GM18873 (cell line): ENCODE data around the gene ZC3H7B.

Experiments used
- ATAC-seq: cut with Tn5 transposase; IDR thresholded peaks from one replicate; pipeline ENCODE4 v1.9.1; 2021; ENCODE audit warnings: mild to moderate bottlenecking, moderate library complexity, moderate number of reproducible peaks; ENCODE audit not compliant: unreplicated experiment, low FRiP score

ZC3H7B gene

DNA sequence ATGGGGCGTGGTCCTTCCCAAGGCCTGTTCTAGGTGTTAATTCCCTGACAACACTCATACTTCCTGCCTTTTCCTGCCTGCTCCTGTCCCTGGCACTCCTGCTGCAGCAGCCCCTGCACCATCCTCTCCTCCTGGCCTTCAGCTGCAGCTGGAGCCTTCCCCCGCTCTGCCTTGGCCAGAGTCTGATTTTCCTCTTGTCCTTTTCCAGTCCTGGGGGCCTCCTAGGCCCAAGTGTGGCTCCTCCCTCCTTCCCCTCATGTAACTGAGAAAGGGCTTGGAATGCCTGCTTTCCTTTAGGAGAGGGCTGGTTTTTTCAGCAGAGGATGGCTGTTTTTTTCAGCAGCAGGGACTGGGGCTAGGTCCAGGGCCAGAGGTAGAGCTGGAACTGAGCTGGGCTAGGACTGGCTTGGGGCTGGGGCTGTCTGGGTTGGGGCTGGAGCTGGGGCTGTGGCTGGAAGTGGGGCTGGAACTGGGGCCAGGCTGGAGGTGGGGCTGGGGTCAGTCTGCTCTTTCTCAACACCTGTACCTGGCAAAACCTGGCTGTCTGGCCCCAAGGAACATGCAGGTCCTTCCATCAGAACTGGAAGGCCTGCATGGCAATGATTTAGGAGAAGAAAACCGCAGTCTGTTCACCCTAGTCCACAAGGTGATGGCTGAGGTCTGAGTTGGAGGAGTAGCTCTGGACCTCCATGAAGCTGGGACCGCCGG is 23.6 kb downstream of the ZC3H7B start:
- no peak for ATAC-seq

DNA sequence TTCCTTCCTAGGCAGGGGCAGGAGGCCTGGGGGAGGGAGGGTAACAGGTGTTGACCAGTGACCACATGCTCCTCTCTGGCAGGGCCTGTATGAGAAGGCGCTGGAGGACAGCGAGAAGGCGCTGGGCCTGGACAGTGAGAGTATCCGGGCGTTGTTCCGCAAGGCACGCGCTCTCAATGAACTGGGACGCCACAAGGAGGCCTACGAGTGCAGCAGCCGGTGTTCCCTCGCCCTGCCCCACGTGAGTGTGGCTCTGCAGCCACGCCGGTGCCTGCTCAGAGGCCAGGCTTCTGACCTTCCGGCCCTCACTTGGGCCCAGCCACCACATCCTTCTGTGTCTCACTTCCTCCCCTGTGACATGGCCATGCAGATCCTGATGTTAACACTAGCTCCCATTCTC is 25.8 kb downstream of the ZC3H7B start:
- no peak for ATAC-seq

DNA sequence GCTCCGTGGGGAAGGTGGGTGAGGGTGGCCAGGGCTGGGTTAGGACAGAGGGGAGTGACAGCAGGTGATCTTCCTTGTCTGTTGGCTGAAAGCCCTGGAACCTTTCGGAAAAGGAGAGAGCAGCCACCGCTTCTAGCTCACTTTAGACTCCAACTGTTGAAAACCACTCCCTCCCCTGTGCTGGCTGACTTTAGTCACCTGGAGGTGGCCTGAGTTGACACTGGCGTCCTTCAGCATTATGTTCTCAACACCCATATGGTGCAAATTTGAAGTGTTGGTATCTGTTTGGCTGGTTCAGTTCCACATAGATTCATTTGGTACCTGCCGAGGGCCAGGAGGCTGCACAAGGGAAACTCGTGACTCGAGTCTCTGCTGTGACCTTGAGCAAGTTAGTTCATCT is 28.8 kb downstream of the ZC3H7B start:
- ATAC-seq: no peak

DNA sequence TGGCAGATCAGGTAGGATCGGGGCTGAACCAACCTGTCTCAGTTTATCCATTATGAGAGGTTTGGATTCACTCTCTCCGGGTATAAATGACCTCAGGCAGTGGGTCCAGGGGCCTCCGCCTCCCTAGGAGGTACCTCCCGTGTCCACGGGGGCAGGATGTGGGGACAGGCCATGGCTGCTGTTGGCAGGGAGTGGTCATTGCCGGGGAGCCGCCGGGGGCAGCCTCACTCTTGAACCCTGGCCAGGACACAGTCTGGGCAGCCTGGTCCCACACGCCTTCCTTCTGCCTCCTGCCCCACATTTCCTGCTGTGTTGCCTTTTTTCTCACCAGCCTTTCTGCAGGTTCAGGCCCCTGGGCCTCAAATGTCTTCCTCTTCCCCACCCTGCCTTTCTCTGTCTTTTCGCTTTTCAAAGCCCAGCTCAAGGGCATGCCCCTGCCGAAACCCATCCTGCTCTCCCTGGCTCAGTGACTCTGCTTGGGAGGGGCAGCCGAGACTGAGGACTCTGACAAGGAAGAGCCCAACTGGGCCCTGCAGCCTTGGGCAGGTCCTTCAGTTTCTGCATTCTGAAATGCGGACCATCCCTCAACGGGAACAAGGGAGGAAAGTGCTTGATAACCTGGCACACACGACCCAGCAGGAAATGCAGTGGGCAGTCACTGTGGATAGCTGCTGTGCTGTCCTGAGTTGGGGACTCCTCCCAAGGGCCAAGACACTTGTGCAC is 31.1 kb downstream of the ZC3H7B start:
- no peak for ATAC-seq

DNA sequence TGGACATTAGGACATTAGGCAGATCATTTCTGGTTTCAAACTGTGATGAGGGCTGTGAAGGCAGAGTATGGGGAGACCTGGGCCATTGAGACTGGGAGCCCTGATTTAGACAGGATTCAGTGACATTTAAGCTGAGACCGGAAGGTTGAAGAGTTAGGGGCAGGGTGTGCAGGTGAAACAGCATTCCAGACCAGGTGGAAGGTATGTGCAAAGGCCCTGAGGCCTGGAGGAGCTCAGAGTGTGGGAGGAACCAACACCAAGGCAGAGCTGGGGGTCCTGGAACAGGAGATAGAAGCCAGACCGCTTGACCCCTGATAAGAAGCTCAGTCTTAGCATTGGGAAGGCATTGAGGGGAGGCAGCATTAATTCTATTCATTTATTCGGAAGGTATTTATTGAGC is 32.5 kb downstream of the ZC3H7B start:
- no peak for ATAC-seq

DNA sequence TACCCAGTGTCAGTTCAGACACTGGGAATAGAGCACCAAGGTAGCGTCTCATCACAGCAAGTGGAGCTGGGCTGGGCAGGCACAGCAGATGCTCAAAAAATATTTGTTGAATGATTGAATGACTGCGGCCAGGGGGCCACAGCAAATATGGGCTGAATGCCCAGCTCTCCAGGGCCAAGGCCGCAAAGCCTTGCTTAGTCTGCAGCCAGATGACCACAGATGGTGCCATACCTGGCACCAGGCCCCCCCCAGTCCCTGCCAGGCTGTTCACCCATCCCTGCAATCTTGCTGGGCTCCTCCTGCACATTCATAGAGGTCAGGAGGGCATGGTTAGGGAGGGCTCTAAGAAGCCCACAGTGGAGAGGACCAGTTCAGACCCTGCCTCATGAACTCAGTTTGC is 32.9 kb downstream of the ZC3H7B start:
- ATAC-seq: no peak

DNA sequence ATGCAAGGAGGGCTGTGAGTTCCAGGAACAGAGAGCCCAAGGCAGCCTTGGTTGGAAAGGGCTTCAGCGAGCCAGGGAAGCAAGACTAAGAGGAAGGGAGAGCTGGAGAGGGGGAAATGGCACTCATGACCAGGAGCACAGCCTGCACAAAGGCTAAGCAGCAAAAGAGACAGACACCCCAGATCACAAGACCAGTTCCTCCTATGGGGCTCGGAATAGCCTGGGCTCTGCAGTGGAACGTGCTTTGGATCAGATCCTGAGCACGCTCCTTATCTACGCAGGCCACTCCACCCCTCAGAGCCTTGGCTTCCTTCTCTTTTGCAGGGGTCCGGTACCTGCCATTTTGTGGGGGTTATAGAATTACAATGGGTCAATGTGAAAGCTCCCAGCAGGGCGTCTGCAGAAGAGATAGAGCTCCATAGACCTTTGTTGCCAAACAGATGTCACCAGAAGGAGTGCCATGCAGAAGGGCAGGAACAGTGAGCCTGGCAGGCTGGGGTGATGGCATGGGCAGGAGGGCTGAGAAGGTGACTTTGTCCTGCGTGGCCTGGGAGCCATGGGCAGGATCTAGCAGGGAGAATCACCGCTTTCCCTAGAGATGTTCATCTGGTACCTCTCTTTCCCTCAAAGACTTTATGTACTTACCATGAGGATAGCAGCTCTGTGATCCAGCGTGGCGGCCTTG is 33.8 kb downstream of the ZC3H7B start:
- ATAC-seq: no peak

DNA sequence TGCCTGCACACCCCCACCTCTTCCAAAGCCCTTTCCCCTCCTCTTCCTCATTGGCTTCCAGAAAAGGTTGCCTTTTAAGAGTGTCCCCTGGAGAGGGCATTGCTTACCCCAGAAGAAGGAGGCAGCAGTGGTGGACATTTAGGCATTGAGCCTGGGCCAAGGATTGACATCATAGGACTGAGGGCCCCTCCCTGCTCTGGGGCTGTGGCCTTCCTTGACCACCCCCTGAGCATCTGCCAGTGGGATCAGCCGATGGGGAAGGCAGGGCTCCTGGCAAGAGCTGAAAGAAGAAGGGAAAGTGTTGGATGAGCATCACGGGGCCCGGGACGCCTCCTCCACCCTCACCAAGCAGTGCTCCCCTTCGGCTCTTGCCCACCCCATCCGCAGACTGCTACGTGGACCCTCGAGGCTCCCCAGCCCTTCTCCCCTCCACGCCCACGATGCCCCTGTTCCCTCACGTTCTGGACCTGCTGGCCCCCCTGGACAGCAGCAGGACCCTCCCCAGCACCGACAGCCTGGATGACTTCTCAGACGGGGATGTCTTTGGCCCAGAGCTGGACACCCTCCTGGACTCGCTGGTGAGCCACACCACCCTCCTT is 37.4 kb downstream of the ZC3H7B start:
- no peak for ATAC-seq

DNA sequence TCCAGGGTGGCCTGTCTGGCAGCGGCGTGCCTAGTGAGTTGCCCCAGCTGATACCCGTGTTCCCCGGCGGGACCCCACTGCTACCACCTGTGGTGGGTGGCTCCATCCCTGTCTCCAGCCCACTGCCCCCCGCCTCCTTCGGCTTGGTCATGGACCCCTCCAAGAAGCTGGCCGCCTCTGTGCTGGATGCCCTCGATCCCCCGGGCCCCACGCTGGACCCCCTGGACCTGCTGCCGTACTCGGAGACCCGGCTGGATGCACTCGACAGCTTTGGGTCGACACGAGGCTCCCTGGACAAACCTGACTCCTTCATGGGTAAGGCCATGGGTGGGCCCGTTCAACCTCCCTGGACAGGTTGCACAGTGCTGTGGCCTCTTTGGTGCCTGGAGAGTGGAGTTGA is 38.5 kb downstream of the ZC3H7B start:
- no peak for ATAC-seq

DNA sequence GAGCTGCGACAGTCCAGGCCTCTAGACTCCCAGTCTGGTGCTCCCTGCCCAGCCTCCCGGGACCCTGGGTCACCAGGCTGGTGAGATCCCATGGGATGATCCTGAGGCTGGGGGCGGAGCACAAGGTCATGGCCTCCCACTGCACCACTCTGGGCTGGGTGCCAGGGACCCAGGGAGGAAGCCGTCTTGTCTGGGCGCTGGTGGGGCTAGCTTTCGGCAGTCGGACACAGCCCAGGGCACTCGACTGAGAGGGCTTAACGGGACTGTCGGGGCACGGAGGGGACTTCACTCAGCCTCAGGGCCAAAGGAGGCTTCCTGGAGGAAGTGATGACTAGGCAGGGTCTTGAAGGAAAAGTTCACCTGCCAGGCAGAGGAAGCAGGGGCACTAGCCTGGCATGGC is 39.0 kb downstream of the ZC3H7B start:
- no peak for ATAC-seq

DNA sequence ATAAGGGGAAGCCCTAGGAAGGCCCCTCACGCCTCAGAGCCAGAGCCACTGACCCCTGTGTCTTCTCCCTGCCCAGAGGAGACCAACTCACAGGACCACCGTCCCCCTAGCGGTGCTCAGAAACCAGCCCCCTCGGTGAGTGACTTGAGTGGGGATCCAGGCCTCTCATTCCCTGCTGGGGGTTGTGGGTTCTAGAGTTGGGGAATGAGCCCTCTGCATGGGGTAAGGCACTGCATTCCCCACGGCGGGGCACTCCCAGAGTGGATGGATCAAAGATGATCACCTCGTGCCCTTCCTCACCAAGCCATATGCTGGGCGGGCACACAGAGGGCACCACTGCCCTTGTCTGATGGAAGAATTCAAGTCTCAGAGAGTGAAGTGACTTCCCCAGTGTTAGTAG is 39.7 kb downstream of the ZC3H7B start:
- no peak for ATAC-seq

DNA sequence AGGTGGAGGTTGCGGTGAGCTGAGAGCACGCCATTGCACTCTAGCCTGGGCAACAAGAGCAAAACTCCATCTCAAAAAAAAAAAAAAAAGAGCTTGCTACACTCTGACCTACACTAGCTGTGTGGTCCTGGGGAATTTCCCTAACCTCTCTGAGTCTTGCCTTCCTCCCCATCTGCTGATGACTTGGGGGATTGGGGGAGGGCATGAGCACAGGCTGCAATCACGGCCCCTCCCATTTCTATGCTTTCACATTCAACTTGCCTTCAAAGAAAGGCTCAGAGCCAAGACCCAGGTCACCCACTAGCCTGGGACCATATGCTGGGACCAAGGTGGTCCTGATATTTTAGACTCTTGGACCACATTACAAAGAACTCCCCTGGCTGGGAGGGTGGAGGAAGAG is 40.7 kb downstream of the ZC3H7B start:
- no peak for ATAC-seq

DNA sequence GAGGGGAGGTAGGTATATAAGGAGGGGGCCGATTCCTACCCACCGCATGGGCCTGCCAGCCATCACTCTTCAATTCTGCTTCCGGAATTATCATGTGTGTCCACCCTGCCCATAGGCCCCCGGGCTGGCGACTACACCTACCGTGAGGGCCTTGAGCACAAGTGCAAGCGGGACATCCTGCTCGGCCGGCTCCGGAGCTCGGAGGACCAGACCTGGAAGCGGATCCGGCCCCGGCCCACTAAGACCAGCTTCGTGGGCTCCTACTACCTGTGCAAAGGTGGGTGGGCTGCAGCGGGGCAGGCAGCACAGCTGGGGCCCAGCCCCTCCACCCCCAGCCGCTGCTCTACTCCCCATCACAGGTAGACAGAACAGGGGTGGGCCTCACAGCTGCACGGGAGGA is 42.0 kb downstream of the ZC3H7B start:
- no peak for ATAC-seq

DNA sequence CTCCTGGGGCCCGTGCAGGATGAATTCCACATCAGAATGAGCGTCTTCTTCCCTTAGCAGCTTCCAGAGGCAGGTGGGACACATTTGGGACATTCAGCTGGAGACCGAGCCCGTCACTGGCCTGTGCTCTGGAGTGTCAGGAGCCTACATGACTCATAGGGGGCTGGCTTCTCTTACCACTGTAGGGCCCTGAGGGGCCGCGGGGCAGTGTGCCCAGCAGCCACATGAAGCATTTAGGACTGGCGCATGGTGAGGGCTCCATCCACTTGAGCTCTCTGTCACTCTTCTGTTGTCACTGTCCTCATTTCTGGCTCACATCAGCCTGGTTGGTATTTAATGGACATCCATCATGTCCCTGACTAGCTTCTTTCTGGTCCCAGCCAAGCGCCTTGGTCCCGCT is 42.4 kb downstream of the ZC3H7B start:
- ATAC-seq: no peak

DNA sequence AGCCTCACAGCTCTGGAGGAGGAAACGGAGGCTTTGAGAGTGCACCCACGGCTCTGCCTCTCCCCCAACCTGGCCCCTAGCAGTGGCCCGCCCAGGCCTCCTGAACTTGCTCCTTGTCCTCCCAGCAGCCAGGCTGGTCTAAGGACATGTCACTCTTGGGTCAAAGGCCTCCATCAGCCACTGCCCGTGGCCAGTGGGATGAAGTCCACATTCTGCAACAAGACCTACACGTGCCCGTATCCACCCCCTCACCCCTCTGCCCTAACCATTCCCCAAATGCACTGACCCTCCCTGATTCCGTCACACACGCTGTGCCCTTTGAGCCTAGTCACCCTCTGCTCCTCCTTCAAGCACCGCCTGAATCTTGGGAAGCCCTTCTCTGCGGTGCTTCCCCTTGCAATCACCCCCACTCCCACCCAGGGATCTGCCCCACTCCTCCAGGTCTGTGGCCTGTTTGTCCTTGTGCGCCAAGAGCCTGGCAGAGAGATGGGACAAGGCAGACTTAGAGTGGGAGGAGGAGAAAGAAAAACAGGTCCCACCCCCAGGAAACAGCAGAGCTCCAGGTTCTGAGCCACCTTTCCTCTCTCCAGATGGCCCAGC is 43.0 kb downstream of the ZC3H7B start:
- no peak for ATAC-seq

DNA sequence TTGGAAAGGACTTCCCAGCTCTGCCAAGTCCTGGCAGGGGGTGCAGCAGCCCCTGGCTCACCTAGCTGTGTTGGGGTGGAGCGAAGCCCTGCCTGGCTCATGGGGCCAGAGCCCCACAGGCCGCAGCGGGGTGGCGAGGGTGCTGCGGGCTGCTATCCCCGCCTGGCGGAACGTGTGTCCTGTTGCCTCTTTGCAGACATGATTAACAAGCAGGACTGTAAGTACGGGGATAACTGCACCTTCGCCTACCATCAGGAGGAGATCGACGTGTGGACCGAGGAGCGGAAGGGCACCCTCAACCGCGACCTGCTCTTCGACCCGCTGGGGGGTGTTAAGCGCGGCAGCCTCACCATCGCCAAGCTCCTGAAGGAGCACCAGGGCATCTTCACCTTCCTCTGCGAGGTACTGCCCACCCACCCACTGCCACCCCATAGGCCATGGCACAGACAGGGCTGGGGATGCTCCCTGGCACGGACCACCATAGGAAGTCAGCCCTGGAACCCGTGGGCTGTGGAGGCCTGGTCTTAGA is 44.5 kb downstream of the ZC3H7B start:
- ATAC-seq: no peak

DNA sequence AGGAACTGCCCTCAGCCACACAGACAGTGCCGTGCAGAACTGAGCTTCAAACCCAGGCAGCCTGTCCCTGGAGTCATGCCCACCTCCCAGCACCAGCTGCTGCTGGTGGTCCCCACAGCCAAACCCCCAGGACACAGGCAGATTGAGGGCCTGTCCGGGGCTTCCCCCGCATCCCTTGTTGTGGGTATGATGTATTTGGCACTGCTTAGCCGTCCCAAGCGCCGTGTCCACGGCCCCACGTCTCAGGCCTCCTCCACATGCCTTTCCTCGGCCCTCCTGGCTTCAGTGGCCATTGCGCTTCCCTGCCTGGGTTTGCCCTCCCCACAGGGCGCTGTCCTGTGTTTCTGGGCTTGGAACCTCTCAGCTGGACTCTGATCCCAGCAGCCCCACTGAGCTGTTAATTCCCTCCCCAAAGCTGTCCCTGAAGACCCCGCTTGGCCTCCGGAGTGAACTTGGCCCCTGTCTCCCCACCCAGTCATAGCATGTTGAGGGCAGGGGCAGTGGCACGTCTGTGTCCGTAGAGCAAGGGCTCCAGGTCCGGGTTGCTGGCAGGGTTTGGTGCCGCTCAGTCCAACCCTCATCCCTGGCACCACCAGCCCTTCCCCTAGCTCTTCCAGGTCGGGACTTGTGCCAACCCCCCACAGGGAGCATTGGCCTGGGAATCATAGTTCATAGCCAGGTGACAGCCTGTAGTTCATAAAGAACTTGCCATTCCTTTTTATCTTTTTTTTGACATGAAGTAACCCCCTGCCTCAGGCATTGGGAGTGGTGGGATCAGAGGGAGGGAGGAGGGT is 45.9 kb downstream of the ZC3H7B start:
- ATAC-seq: no peak

DNA sequence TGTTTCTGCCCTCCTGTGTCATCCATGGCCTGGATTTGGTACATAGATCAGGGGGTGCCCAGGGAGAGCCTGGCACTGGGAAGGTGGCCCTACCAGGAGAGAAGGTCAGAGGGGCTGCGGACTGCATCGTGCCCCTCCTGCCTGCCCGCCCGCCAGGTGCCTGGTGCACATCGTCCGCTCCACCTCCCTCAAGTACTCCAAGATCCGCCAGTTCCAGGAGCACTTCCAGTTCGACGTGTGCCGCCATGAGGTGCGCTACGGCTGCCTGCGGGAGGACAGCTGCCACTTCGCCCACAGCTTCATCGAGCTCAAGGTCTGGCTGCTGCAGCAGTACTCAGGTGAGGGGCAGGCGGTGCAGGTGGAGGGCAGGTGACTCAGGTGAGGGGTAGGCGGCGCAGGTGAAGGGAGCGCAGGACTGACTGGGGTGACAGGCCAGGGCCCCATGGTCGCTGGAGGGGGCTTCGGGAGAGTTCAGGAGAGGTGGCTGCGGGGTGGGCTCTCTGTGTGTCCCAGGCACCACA is 47.7 kb downstream of the ZC3H7B start:
- no peak for ATAC-seq

DNA sequence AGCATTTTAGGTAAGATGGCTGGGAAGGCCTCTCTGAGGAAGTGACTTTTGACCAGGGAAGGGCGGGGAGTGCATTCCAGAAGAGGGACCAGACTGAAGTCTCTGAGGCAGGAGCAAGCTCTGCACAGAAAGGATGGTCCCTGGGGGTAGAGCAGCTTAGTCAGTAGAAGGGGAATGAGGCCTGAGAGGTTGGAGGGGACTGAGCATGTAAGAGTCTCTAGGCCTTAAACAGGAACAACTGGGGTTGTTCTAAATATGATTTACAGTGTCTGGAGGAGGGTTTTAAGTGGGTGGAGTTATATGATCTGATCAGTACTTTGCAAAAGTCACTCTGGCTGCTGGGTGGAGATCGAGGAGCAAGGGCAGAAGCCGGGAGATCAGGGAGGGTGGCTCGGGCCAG is 48.8 kb downstream of the ZC3H7B start:
- ATAC-seq: no peak

DNA sequence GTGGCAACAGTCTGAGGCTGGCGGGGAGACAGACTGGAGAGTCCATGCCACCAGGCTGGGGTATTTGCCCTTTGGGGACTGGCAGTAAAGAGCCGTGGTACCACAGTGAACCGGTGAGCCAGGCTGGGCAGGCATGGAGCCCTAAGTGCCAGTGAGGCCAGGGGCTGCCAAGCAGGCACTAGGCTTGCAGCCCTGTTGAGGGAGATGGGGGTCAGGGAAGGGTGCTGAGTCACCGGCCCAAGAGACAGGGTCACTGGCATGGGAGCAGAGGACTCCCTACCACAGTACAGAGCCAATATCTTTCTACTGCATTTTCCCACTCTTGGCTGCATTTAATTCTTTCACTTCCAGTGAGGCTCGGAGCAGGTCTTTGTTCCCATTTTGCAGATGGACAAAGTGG is 49.7 kb downstream of the ZC3H7B start:
- no peak for ATAC-seq
